SU-DHL-6 (cell line): Measurements from ENCODE around the gene DEF6.

Source experiments
- H2AFZ ChIP-seq: fragments of 200-600 bp; sonication (generic); 2 replicates; pipeline ENCODE4 v1.6.1; 2014; ENCODE audit warnings: low read depth, mild to moderate bottlenecking, moderate library complexity, mixed read lengths, antibody characterized with exemption, low read length; ENCODE audit not compliant: severe bottlenecking
- H3F3A ChIP-seq: fragments of 200-600 bp; shearing (Covaris generic); 2 replicates; pipeline ENCODE4 v1.6.0; 2016; ENCODE audit warnings: antibody characterized with exemption, mild to moderate bottlenecking; ENCODE audit not compliant: insufficient read depth
- H3K27ac ChIP-seq: fragments of 200-600 bp; sonication (generic); 2 replicates; pipeline ENCODE4 v1.5.1; 2016; ENCODE audit warnings: low read depth, mild to moderate bottlenecking, low read length, moderate library complexity, mixed read lengths
- H3K27me3 ChIP-seq: fragments of 200-600 bp; sonication (generic), shearing (Covaris generic); 2 replicates; pipeline ENCODE4 v1.6.0; 2014; ENCODE audit warnings: mild to moderate bottlenecking, low read length
- H3K36me3 ChIP-seq: fragments of 200-600 bp; sonication (generic); 2 replicates; pipeline ENCODE4 v1.6.1; 2014; ENCODE audit warnings: mild to moderate bottlenecking, low read length, mixed read lengths
- H3K4me2 ChIP-seq: fragments of 300-600, 200-600 bp; shearing (Covaris generic), sonication (generic); 2 replicates; pipeline ENCODE4 v1.6.0; 2014; ENCODE audit warnings: low read length, low read depth, mild to moderate bottlenecking; ENCODE audit not compliant: poor library complexity, severe bottlenecking
- H3K4me3 ChIP-seq: fragments of 200-600 bp; sonication (generic); 2 replicates; pipeline ENCODE4 v1.5.1; 2014; ENCODE audit warnings: antibody characterized with exemption, low read length, mild to moderate bottlenecking, mixed read lengths; ENCODE audit not compliant: insufficient read depth, poor library complexity, severe bottlenecking
- H3K79me2 ChIP-seq: fragments of 200-600 bp; sonication (generic); 2 replicates; pipeline ENCODE4 v1.6.1; 2014; ENCODE audit warnings: mild to moderate bottlenecking, low read length, moderate library complexity; ENCODE audit not compliant: insufficient read depth
- H3K9ac ChIP-seq: fragments of 200-600 bp; sonication (generic); 2 replicates; pipeline ENCODE4 v1.7.0; 2014; ENCODE audit warnings: mild to moderate bottlenecking, low read length
- H3K9me2 ChIP-seq: fragments of 200-600 bp; sonication (generic); replicated peaks from 2 replicates; pipeline ENCODE4 v1.6.1; 2014; ENCODE audit warnings: low read length; ENCODE audit not compliant: insufficient read depth
- H3K9me3 ChIP-seq: fragments of 200-600 bp; sonication (generic); 2 replicates; pipeline ENCODE4 v1.6.1; 2014; ENCODE audit warnings: low read length, mixed read lengths; ENCODE audit not compliant: insufficient read depth
- H4K20me1 ChIP-seq: fragments of 200-600 bp; sonication (generic); 2 replicates; pipeline ENCODE4 v1.6.1; 2014; ENCODE audit warnings: low read depth, mild to moderate bottlenecking, antibody characterized with exemption, low read length, moderate library complexity, mixed read lengths
- CTCF ChIP-seq: fragments of 200-600 bp; sonication (generic); IDR thresholded peaks from one replicate; pipeline ENCODE4 v1.5.1; 2017; ENCODE audit warnings: antibody characterized with exemption, mild to moderate bottlenecking, low read length, moderate library complexity; ENCODE audit not compliant: insufficient read depth, poor library complexity, severe bottlenecking
- EZH2phosphoT487 ChIP-seq: fragments of 200-600 bp; sonication (generic), shearing (Covaris generic); conservative IDR thresholded peaks from 2 replicates; pipeline ENCODE4 v1.6.1; 2018; ENCODE audit warnings: mild to moderate bottlenecking, antibody characterized with exemption, low read length, moderate library complexity, mixed read lengths

DEF6 gene

DNA sequence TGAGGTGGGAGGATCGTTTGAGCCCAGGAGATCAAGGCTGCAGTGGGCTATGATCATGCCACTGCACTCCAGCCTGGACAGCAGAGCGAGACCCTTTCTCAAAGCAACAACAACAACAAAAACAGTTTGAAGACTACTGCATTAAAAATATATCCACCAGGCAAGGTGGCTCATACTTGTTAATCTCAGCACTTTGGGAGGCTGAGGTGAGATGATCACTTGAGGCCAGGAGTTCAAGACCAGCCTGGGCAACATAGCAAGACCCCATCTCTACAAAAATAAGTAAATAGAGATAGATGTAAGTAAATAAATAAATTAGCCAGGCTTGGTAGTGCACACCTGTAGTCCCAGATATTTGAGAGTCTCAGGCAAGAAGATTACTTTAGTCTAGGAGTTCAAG, 25.6 kb upstream of the DEF6 start:
- no peaks in the 10 kb centered on the region for H3K9me3 ChIP-seq
- H3F3A ChIP-seq, result no peaks in the 10 kb centered on the region
- H3K9ac ChIP-seq, result no peak overlapping the region
- no peaks in the 10 kb centered on the region for H3K9me2 ChIP-seq
- no peak overlapping the region for H3K4me2 ChIP-seq
- TF ChIP-seq CTCF (no peak), EZH2phosphoT487 (no peak)
- H3K27me3 ChIP-seq, result no peaks in the 10 kb centered on the region
- H3K36me3 ChIP-seq, result no peaks in the 10 kb centered on the region
- no peak overlapping the region for H3K4me3 ChIP-seq
- peaks cover 37% of the 10 kb centered on the region for H3K79me2 ChIP-seq
- H3K27ac ChIP-seq, result no peak overlapping the region
- H4K20me1 ChIP-seq, result no peaks in the 10 kb centered on the region
- no peak overlapping the region for H2AFZ ChIP-seq

DNA sequence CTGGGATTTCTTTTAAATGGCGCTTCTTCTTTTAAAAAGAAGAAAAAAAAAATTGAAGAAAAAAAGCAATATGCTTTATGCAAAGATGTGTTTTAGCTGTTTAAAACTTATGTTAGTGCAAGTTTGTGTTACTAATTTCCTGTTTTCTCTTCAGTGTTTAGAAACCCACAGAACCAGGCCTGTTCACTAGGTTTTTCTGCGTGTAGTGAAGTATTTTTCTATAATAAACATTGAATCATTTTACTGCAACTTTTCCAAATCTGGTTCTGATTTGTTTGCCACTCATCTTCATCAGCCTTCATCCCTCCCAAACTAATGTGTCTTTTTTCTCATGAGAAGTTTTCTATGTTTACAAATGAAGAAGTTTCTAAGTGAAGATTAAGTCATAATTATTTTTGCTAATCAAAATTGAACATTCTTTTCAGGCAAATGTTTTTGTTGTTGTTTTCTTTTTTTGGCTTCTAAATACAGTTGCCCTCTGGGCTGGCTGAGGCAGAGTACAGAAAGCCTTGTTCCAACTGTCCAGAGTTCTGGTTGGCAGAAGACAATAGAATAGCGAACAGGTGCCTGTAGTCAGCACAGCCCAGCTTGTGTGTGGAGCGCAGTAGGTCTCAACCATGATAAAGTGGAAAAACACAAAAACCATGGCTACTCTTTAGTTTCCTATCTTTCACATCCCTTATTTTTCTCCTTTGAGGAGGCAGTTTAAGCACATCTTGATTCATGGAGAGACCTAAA, 23.6 kb upstream of the DEF6 start:
- Histone ChIP-seq H3K36me3 (no peaks in the 10 kb centered on the region), H2AFZ (no peak overlapping the region), H4K20me1 (no peaks in the 10 kb centered on the region), H3K9me3 (no peaks in the 10 kb centered on the region), H3K9ac (no peak overlapping the region), H3K9me2 (no peaks in the 10 kb centered on the region), H3F3A (no peaks in the 10 kb centered on the region), H3K79me2 (peaks cover 20% of the 10 kb centered on the region), H3K4me3 (no peak overlapping the region), H3K27me3 (no peaks in the 10 kb centered on the region), H3K27ac (no peak overlapping the region), H3K4me2 (no peak overlapping the region)
- no peak for TF ChIP-seq CTCF
- TF ChIP-seq EZH2phosphoT487, result no peak

- TF ChIP-seq EZH2phosphoT487 (no peak), CTCF (no peak)
- H3K9ac ChIP-seq, result no peak overlapping the region
Observed at GRCh38 chr6:35275744-35276260, 21.8 kb upstream of the DEF6 start.

More at GRCh38 chr6:35275744-35276260, 21.8 kb upstream of the DEF6 start:
- Histone ChIP-seq H3K4me2 (no peak overlapping the region), H3K4me3 (no peak overlapping the region), H3K9me3 (no peaks in the 10 kb centered on the region), H3F3A (no peaks in the 10 kb centered on the region), H3K36me3 (no peaks in the 10 kb centered on the region), H3K79me2 (peaks cover 15% of the 10 kb centered on the region; the same call in 1 of the 2 replicates), H3K27me3 (no peaks in the 10 kb centered on the region), H3K9me2 (no peaks in the 10 kb centered on the region), H3K27ac (no peak overlapping the region), H4K20me1 (no peaks in the 10 kb centered on the region), H2AFZ (no peak overlapping the region)
